GM13977 (cell line): Measurements from ENCODE around the gene FBXW7.

Experiments used
- DNase-seq: peaks from one replicate; pipeline ENCODE4 v3.0.0; 2012; ENCODE audit warnings: low spot score
- CTCF ChIP-seq: IDR thresholded peaks from 2 replicates; pipeline ENCODE4 v1.5.1; 2012; ENCODE audit warnings: mild to moderate bottlenecking, control low read depth; ENCODE audit not compliant: insufficient read depth; ENCODE audit errors: extremely low read depth, missing control alignments
- in situ Hi-C: fragments of 300-500 bp; cut with MboI; formaldehyde crosslinking; loops from one replicate; pipeline ENCODE4 v1.12.0; 2022; ENCODE audit warnings: low sequenced_read_pairs, low pct_unique_long_range_greater_than_20kb, mixed read lengths, inconsistent platforms; ENCODE audit not compliant: unreplicated experiment

The FBXW7 gene

GRCh38 chr4:152536545-152537182, 772 bp upstream of the FBXW7 start:
- TF ChIP-seq CTCF = no peak
- peak; percentile 43 for DNase-seq
- in situ Hi-C loops = no loop called here

- no peak for TF ChIP-seq CTCF
- in situ Hi-C loops = no loop called here
- DNase-seq = peak; percentile 33
These were observed 461 bp downstream of the FBXW7 start for GRCh38 chr4:152535360-152535902.

- DNase-seq = no peak
- in situ Hi-C loops = no loop called here
- no peak for TF ChIP-seq CTCF
These were observed 1.1 kb downstream of the FBXW7 start for GRCh38 chr4:152534541-152535359.

- in situ Hi-C loops = no loop called here
- no peak for TF ChIP-seq CTCF
- no peak for DNase-seq
These were observed 4.4 kb downstream of the FBXW7 start for GRCh38 chr4:152531479-152531878.

GRCh38 chr4:152530600-152530999, 5.3 kb downstream of the FBXW7 start:
- in situ Hi-C loops = no loop called here
- no peak for DNase-seq
- TF ChIP-seq CTCF = no peak

GRCh38 chr4:152529880-152530279, 6.0 kb downstream of the FBXW7 start:
- no peak for DNase-seq
- TF ChIP-seq CTCF = no peak
- in situ Hi-C loops = no loop called here
